ENCODE results near the gene TOB2.

DNA sequence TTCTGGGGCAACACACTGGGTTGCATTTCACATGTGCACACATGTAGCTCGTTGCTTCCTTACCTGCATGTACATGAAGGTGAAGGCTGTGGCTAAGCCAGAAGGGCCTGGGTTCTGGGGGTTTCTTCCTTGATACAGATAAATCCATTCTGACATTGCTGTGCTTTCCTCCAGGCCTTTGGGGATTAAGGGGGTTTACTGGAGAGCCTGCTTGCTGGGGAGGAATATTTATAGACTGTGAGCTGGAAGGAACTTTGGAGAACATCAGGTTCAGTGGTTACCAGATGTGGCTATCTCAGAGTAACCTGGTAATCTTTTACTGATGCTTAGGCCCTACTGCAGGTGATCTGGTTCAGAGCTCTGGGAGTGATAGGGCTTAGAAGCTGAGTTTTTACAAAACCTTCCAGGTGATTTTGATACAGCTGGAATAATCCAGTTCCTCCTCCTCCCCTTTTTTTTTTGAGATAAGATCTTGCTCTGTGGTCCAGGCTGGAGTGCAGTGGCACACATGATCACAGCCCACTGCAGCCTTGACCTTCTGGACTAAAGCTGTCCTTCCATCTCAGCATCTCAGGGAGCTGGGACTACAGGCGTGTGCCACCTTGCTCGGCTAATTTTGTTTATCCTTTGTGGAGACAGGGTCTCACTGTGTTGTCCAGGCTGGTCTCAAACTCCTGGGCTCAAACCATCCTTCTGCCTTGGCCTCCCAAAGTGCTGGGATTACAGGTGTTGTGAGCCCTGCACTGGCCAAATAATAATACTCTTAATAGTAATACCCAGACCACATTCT, 42.2 kb upstream of the TOB2 start:
- TF ChIP-seq EZH2phosphoT487 (IDR thresholded peaks at IDR 0.05; ENCODE audit: insufficient read depth, low read depth) = no peak
- no peak for TF ChIP-seq EZH2 (IDR thresholded peaks at IDR 0.05; ENCODE audit: insufficient read depth, poor library complexity, severe bottlenecking)

All from GM23248 (cell line).